HEK293 (cell line): Measurements from ENCODE around the gene SPATA33.

Experiments used
- CTCF ChIP-seq: fragments of 450-650 bp; formaldehyde crosslinking; IDR thresholded peaks from 2 replicates; pipeline ENCODE4 v1.5.1; 2016; ENCODE audit warnings: missing biosample characterization, missing genetic modification characterization
- ELK4 ChIP-seq: IDR thresholded peaks from 2 replicates; pipeline ENCODE4 v1.6.1; 2011; ENCODE audit warnings: mild to moderate bottlenecking, low read depth, low read length, borderline replicate concordance
- PBX3 ChIP-seq: sonication (generic); formaldehyde crosslinking; IDR thresholded peaks from 2 replicates; pipeline ENCODE4 v1.8.1; 2022; ENCODE audit warnings: mild to moderate bottlenecking, moderate library complexity, missing genetic modification reagents
- PRDM10 ChIP-seq: fragments of 450-650 bp; formaldehyde crosslinking; IDR thresholded peaks from 2 replicates; pipeline ENCODE4 v1.5.1; 2016; ENCODE audit warnings: missing biosample characterization, missing genetic modification characterization
- YY2 ChIP-seq: fragments of 450-650 bp; formaldehyde crosslinking; IDR thresholded peaks from 2 replicates; pipeline ENCODE4 v1.5.1; 2016; ENCODE audit warnings: missing biosample characterization, missing genetic modification characterization
- ZBTB21 ChIP-seq: fragments of 450-650 bp; formaldehyde crosslinking; IDR thresholded peaks from 2 replicates; pipeline ENCODE4 v1.5.1; 2017; ENCODE audit warnings: missing biosample characterization, missing genetic modification characterization
- ZFHX2 ChIP-seq: fragments of 450-650 bp; formaldehyde crosslinking; conservative IDR thresholded peaks from 2 replicates; pipeline ENCODE4 v1.5.1; 2016; ENCODE audit warnings: missing biosample characterization, missing genetic modification characterization
- ZNF311 ChIP-seq: fragments of 450-650 bp; formaldehyde crosslinking; IDR thresholded peaks from 2 replicates; pipeline ENCODE4 v1.5.1; 2017; ENCODE audit warnings: missing biosample characterization, missing genetic modification characterization, borderline replicate concordance
- ZNF335 ChIP-seq: fragments of 450-650 bp; formaldehyde crosslinking; conservative IDR thresholded peaks from 2 replicates; pipeline ENCODE4 v1.5.1; 2016; ENCODE audit warnings: missing biosample characterization, missing genetic modification characterization
- ZNF37A ChIP-seq: fragments of 450-650 bp; IDR thresholded peaks from 2 replicates; pipeline ENCODE4 v1.5.1; 2018; ENCODE audit warnings: missing biosample characterization, missing genetic modification characterization
- ZNF404 ChIP-seq: fragments of 450-650 bp; formaldehyde crosslinking; IDR thresholded peaks from 2 replicates; pipeline ENCODE4 v1.5.1; 2017; ENCODE audit warnings: missing biosample characterization, missing genetic modification characterization
- ZNF416 ChIP-seq: fragments of 450-650 bp; formaldehyde crosslinking; IDR thresholded peaks from 2 replicates; pipeline ENCODE4 v1.5.1; 2016; ENCODE audit warnings: missing biosample characterization, missing genetic modification characterization
- ZNF521 ChIP-seq: fragments of 450-650 bp; formaldehyde crosslinking; IDR thresholded peaks from 2 replicates; pipeline ENCODE4 v1.5.1; 2017; ENCODE audit warnings: missing biosample characterization, mild to moderate bottlenecking, missing genetic modification characterization
- ZNF560 ChIP-seq: fragments of 450-650 bp; formaldehyde crosslinking; IDR thresholded peaks from 2 replicates; pipeline ENCODE4 v1.5.1; 2017; ENCODE audit warnings: missing biosample characterization, missing genetic modification characterization, borderline replicate concordance
- ZNF645 ChIP-seq: fragments of 450-650 bp; formaldehyde crosslinking; IDR thresholded peaks from 2 replicates; pipeline ENCODE4; 2016; ENCODE audit warnings: missing biosample characterization, missing genetic modification characterization
- ZNF660 ChIP-seq: fragments of 450-650 bp; IDR thresholded peaks from 2 replicates; pipeline ENCODE4 v1.5.1; 2018; ENCODE audit warnings: missing biosample characterization, mild to moderate bottlenecking, missing genetic modification characterization
- ZNF692 ChIP-seq: fragments of 450-650 bp; formaldehyde crosslinking; IDR thresholded peaks from 2 replicates; pipeline ENCODE4 v1.5.1; 2016; ENCODE audit warnings: missing biosample characterization, missing genetic modification characterization
- ZNF704 ChIP-seq: fragments of 450-650 bp; formaldehyde crosslinking; IDR thresholded peaks from 2 replicates; pipeline ENCODE4 v1.5.1; 2016; ENCODE audit warnings: missing biosample characterization, missing genetic modification characterization
- ZNF747 ChIP-seq: fragments of 450-650 bp; formaldehyde crosslinking; IDR thresholded peaks from 2 replicates; pipeline ENCODE4 v1.5.1; 2016; ENCODE audit warnings: missing biosample characterization, missing genetic modification characterization
- ZNF76 ChIP-seq: fragments of 450-650 bp; formaldehyde crosslinking; IDR thresholded peaks from 2 replicates; pipeline ENCODE4; 2016; ENCODE audit warnings: low read depth, missing biosample characterization, missing genetic modification characterization, borderline replicate concordance
- ZNF785 ChIP-seq: fragments of 450-650 bp; formaldehyde crosslinking; IDR thresholded peaks from 2 replicates; pipeline ENCODE4 v1.5.1; 2016; ENCODE audit warnings: missing biosample characterization, missing genetic modification characterization
- ZSCAN16 ChIP-seq: fragments of 450-650 bp; formaldehyde crosslinking; IDR thresholded peaks from 2 replicates; pipeline ENCODE4 v1.5.1; 2016; ENCODE audit warnings: missing biosample characterization, missing genetic modification characterization
- ZSCAN30 ChIP-seq: fragments of 450-650 bp; IDR thresholded peaks from 2 replicates; pipeline ENCODE4 v1.5.1; 2018; ENCODE audit warnings: missing biosample characterization, mild to moderate bottlenecking, missing genetic modification characterization, moderate library complexity
- ZSCAN5A ChIP-seq: fragments of 450-650 bp; formaldehyde crosslinking; IDR thresholded peaks from 2 replicates; pipeline ENCODE4 v1.5.1; 2016; ENCODE audit warnings: missing biosample characterization, missing genetic modification characterization

Gene SPATA33

GRCh38 chr16:89701425-89702406 lies 44.1 kb downstream of the SPATA33 start, which contains the start of gene SPATA2L (continued):
- TF ChIP-seq ZNF704 (no peak), ELK4 (no peak; the same call in 1 of the 2 replicates), ZNF692 (tag by site-specific recombination) (peak; percentile 56; the same call in 1 of the 2 replicates), ZNF747 (tag by site-specific recombination) (no peak), ZNF37A (tag by site-specific recombination) (no peak), ZBTB21 (tag by site-specific recombination) (no peak), ZSCAN5A (tag by site-specific recombination) (no peak), ZFHX2 (peak; percentile 73), ZNF645 (no peak), ZNF660 (0 out of 2 replicates have a peak, but pooled peaks have one; percentile 37), PBX3 (CRISPR knock-in tag) (0 out of 2 replicates have a peak, but pooled peaks have one; percentile 59), YY2 (0 out of 2 replicates have a peak, but pooled peaks have one; percentile 29), ZNF521 (tag by site-specific recombination) (no peak), ZNF785 (no peak), PRDM10 (peak; percentile 54; the same call in 1 of the 2 replicates), ZNF416 (tag by site-specific recombination) (no peak), ZSCAN30 (tag by site-specific recombination) (peak; percentile 22; the same call in 1 of the 2 replicates), ZNF560 (no peak), ZNF404 (no peak), ZNF76 (tag by site-specific recombination) (no peak), ZSCAN16 (no peak), ZNF335 (tag by site-specific recombination) (peak; percentile 71), CTCF (tag by site-specific recombination) (peak; percentile 77; the same call in 1 of the 2 replicates), ZNF311 (tag by site-specific recombination) (no peak)
